COLO668 (cell line): ENCODE measurements around the gene RFLNA.
A peak's percentile ranks its signal among the peaks of the same experiment; 100 is the strongest.

ENCODE experiments used
- DNase-seq: peaks from one replicate; lab custom pipeline; 2025; ENCODE audit not compliant: unreplicated experiment; lab: John Stamatoyannopoulos, UW

RFLNA gene, protein sequence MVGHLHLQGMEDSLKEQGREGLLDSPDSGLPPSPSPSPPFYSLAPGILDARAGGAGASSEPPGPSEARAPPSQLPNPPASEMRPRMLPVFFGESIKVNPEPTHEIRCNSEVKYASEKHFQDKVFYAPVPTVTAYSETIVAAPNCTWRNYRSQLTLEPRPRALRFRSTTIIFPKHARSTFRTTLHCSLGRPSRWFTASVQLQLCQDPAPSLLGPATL

DNA sequence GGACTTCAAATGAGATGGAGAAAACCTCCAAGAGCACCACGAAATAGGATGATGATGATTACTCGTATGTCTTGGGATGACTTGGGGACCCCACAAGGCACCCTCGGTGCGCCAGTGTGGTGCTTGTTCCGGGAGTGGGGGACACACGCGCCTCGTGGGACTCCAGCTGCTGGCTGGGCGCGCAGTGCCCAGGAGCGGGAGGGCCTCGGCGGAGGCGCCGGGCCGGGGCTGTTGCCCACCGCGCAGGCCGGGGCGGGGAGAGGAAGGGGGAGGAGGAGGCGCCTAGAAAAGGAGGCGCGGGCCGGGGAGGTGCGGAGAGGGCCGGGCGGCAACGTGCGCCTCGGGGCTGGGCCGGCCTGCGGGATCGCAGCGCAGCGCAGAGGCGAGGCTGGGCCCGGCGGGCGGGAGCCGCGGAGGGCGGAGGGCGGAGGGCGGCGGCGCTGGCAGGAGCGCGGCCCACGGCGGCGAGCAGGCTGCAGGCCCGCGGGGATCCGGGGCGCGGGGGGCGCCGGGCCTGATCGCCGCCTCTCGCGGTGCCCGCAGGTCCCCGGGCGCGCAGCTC is at the start of gene RFLNA:
RFLNA (plus strand) TSS at position 314 of the 562 bp plus-strand sequence. CDS start 337 bp downstream, outside the sequence.
- DNase-seq = peak; percentile 57

DNA sequence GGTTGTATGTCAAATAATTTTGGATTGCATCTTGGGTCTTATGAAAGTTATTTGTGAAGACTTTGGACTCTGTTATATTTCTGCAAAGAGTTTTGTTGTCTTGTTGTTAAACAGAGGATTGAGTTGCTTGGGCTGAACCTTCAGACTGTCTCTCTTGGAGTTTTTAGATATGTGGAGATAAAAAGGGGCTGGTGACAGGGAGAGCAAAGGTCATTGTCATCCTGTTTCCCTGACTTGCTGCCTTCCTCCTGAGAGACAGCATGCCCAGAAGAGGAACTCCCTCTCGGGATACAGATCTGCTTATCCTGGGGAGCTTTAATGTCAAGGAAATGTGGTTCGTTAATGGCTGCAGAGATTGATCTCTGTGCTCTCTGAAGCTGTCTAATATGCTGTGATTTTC is 47.6 kb upstream of the RFLNA start:
- DNase-seq = no peak

DNA sequence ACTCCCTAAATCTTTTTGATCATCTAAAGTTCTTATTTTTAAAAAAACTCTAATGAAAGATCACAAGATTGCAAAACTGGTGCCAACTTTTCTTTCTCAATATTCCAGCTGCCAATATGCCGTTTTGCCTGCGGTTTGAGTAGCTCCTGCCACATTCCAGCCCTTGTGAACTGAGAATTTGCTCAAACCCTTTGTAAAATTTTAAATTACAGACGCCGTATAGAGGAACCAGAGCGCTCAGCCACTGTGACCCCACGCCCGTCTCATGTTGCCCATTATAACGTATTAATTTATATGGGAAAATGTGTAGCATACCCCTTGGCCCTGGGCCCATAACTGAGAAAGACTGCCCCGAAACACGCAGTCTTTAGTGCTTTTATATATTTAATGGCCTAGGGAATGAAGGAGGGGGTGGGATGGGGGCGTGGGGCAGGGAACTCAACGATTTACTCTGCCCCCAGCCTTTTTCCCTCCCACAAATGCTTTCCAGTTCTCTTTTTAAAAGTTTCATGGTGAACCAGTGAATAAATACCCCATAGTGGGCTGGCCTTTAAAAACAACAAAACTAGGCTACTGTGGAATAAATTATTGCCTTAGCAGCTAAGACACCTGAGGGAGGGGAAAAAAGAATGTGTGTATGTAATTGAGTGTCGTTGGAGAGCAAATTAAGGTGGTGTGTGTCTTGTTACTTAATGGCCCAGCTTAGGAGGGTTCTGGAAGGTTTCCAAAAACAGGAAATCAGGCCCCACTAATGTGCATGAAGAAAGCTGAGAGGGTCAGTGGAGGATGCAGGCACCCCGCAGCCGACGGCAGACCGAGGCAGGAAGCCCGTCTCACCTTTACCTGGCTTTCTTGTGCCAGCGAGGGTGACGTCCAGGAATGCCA is 45.7 kb upstream of the RFLNA start:
- DNase-seq = no peak

DNA sequence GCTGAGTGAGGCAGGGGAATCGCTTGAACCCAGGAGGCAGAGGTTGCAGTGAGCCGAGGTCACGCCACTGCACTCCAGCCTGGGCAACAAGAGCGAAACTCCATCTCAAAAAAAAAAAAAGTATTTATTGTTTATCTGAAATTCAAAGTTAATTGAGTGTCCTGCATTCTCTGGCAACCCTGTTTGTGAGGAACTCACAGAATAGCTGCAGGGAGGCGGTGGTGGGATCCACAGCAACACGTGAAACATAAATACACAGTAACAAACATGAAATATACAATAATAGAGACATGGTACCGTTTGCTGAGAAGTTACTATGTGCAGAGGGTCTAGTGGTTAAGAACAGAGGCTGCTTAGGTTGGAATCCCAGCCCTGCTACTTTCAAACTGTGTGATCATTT is 43.7 kb upstream of the RFLNA start:
- DNase-seq = no peak

DNA sequence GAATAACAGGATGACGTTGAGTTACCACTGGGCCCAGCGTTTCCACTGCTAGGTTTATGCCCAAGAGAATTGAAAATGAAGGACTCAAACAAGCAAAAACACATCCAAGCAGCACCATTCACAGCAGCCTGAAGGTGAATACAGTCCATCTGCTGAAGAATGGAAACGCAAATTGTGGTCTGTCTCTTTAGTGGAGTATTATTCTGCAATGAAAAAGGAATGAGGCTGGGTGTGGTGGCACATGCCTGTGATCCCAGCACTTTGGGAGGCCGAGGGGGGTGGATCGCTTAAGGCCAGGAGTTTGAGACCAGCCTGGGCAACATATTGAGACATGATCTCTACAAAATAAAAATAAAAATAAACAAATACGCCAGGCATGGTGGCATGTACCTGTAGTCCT is 41.9 kb upstream of the RFLNA start:
- DNase-seq = no peak

DNA sequence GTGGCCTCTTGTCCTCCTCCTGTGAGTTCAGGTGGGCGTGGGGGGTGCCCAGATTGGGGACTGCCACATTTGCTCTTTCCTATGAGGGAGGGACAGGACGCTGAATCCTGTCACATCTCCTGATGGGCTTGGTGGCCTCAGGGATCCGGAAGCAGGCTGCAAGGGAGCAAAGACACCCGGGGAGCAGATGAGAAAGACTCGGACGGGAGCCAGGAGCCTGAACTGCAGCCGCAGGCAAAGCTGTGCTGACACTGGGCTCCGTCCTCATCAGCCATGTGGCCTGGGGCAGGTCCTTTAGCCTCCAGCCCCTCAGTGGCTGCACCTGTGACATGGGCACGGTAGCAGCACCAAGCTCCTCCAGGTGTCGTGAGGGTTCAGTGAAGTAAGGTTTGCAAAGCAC is 40.8 kb upstream of the RFLNA start:
- no peak for DNase-seq

DNA sequence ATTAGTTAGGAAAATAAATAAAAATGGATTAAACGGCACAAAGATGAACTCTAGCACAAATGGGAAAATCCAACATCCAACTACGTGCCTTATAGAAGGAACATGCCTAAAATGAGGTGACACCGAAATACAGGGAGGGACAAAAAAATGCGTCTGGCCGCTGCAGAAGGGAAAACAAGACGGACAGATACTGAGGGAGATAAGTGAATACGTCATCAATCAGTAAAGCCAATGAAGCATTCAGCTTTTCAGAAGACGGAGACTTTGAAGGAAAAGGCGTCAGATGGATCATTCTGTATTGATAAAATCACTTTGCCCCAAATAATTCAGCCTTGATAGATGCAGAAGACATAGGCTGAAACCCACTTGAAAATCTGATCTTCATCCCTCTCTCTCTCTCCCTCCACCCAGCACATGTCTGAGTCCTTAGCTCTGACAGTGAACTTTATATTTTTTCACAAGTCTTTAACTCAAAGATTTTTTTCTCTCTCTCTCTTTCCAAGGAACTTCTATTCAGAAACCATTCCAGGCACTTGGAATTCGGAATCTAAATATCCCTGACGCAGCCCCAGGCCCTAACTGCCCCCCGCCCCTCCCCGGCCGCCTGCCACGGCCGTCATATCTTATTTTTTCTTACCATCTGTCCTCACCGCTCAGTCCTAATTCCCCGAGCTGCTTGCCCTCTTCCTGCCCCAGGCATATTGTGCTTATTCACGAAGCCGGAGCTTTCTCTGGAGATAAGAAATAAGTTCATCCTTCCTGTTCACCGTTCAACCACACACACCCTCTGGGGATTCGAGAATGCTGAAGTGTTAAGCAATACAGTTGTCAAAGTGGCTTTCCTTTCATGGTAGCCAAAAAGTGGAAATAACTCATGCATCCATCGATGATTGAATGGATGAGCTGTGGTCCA is 35.5 kb upstream of the RFLNA start:
- no peak for DNase-seq

DNA sequence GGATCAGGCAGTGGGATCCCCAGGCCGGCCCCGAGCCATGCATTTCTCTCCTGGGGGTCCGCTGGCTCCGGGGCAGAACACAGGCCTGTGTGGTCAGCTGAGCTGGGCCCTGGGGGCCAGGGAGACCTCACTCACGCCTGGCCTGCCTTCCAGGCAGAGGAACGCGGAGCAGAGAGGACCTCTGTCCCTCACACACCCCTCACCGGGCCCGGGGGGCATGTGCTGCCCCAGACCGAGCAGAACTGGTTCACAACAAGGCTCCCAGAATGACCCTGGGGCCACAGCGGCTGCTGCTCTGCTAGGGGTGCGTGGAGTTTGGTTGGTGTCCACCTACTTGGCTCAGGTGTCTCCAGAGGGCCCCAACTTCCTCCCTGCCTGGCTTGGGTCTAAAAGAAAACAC is 33.0 kb upstream of the RFLNA start:
- DNase-seq = no peak

DNA sequence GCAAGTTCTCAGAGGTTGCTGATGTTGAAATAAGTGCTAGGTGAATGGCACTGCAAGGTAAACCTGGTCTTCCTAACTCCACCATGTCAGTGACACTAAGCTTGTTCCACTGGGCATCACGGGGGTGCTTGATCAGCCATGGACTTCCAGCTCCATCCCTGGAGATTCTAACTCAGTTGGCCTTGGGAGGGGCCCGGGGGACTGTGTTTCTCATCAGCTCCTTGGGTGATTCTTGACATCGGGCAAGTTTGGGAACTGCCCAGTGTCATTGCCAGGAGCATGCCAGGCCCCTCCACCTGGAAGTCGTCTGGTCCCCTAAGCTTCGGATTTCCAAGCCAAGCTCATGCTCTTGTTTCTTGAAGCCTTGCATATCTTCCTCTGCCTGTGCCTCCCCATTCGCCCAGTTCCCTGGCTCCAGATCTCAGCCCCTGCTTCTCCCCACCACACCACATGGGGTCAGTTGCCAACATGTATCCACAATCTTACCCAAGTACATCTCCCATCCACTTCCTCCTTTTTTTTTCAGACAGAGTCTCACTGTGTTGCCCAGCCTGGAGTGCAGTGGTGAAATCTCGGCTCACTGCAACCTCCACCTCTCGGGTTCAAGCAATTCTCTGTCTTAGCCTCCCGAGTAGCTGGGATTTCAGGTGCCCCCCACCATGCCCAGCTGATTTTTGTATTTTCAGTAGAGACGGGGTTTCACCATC is 30.7 kb upstream of the RFLNA start:
- DNase-seq = no peak

DNA sequence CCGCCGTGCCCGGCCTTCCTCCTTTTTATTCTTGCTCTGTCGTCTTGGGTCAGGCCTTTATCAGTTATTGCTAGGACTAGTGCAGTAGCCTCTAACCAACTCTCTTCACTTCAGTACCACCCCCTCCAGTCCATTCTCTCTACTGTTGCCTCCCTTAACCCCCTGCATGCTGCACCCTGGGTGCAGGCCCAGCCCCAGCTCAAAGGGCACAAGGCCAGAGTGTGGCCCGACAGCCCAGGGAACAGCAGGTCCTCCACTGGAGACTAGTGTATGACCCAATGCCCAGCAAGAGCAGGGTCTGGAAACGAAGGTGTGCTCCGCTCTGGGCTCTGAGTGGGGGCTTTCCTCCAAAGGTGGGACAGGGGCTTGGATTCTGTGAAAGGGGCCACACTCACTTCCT is 30.0 kb upstream of the RFLNA start:
- no peak for DNase-seq

DNA sequence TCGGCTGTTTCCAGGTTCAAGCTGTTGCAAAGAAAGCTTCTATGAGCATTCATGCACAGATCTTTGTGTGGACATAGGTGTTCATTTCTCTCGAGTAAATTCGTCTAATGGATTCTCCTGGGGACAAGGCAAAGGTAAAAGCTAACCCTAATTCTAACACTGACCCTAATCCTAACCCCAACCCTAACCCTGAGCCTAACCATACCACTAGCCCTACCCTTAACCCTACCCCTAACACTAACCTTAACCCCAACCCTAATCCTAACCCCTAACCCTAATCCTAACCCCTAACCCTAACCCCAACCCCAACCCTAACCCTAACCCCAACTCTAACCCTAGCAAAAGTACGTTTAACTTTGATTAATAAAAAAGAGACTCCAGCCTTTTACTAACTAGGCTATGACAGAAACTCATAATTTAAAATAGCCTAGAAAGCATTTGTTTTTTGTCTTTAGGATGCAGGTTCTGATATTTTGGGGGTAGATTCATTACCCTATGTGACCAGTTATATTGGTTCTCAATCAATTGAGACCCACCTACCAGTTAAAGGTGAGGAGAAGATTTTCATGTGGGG is 27.6 kb upstream of the RFLNA start:
- DNase-seq = no peak

DNA sequence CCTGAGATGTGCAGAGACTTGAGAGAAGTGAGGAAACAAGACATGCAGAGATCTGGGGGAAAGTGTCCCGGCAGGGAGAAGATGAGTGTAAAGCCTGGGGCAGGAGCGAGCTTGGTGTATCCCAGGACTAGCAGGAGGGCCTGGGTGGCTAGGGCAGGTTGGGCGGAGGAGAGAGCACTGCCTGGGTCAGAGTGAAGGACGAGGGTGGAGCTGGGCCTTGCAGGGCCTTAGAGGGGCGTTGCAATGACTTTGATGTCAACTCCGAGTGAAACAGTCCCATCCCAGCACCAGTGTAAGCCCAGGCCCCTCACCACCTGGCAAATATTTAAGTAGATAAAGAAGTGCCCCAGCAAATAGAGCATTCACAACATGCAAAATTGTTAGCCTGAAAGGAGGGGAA is 24.2 kb upstream of the RFLNA start:
- DNase-seq = no peak

DNA sequence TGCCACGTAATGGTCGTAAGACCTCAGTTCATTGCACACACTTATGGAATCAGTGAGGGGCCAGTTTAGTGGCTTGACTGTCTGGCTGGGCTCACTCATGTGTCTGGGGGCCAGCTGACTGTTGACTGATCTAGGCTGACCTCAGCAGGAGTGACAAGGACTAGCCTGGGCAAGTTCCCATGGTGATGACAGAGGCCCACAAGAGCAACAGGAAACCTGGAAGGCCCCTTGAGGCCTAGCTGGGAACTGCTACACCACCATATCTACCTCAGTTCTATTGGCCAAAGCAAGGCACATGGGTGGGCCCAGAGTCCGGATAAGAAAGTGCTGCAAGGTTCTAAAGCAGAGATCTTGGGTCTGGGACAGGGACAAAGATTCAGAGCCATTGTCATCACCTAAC is 21.3 kb upstream of the RFLNA start:
- DNase-seq = peak; percentile 57

DNA sequence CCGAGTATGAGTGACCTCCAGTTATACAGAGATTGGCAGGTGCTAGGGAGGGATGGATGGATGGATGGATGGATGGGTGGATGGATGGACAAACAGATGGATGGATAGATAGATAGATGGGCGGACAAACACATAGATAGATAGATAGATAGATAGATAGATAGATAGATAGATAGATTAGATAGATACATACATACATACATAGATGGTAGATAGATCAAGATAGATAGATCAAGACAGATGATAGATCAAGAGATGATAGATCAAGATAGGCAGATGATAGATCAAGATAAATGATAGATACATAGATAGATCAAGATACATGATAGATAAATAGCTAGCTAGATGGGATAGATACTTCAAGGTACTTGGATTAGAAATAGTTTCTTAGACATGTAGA is 18.6 kb upstream of the RFLNA start:
- no peak for DNase-seq

DNA sequence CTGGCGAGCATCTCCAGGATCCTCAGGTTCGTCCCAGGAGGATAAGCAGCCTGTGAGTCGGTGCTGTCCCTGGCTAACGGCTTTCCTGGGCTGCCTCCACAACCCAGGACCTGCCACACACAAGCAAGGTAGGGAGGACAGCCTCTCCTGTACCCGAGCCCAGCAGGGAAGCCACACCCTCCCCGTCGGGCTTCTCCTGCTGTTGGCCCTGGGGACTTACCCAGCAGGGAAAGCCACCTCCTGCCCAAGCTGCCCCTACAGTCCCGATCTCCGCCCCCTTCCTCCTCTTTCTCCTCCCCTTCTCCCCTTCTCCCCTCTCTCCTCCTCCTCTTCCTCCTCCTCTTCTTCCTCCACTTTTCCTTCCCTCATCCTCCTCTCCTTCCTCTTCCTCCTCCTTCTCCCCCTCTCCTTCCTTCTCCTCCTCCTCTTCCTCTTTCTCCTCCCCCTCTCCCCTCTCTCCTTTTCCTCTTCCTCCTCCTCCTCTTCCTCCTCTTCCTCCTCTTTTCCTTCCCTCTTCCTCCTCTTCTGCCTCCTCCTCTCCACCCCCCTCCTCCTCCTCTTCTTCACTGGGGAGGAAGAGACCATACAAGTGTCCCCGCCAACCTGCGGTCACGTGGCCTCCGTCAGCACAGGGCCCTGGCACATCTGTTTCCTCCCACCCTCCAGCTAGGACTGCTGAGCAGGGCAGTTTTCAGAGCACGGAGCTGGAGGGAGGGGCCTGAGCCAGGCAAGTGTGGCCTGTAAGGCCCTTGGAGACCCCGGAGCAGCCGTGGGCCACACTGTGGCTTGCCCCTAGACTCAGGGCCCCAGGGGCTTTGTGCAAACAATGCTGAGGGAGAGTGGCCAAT is 17.3 kb upstream of the RFLNA start:
- peak; percentile 47 for DNase-seq

DNA sequence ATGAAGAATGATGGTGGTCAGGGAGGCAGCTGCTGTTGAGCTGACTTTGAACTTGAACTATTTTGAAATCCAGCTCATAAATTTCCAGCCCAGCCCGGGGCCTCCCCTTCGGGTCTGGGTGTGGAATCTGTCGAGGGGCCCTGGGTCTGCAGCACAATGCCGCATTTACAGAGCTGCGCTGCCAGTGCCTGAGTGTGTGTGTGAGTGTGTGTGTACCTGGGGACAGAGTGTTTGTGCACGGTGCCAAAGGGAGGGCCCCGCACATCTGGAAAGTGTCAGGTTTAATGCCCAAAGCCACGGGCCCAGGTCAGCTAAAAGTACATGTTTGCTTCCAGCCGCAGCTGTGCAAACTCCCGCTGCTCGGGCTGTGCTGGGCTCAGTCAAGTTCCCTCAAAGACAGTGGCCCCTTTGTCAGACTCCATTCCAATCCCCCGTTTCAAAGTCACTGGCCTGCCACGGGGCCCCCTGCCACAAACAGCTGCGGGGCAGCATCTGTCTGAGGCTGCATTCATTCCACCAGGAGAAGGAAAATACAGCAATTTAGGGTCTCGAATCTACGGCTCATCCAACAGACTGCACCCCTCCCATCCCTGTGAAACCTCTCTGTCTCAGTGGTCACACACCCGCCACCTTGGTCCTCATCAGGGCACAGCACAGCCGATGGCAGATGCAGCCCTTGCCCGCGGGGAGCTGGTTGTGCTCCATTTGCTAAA is 16.3 kb upstream of the RFLNA start:
- peak; percentile 86 for DNase-seq

DNA sequence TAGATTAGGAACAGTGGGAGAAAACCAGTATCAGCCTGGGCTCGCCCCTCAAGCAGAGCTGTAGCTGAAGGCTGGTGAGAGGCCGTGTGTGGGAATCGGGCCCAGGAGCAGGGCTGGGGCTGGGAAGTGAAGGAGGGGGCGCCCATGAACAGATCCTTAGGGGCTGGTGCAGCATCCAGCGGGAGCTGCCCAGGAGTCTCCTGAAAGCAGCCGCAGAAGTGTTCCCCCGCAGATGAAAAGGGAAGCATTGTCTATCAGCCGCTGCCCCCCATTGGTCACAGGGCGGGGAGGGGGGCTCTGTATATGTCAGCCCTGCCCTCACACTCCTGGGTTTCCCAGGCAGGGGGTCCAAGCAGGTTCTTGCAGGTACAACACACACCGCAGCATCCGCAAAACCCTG is 15.6 kb upstream of the RFLNA start:
- peak; percentile 38 for DNase-seq

DNA sequence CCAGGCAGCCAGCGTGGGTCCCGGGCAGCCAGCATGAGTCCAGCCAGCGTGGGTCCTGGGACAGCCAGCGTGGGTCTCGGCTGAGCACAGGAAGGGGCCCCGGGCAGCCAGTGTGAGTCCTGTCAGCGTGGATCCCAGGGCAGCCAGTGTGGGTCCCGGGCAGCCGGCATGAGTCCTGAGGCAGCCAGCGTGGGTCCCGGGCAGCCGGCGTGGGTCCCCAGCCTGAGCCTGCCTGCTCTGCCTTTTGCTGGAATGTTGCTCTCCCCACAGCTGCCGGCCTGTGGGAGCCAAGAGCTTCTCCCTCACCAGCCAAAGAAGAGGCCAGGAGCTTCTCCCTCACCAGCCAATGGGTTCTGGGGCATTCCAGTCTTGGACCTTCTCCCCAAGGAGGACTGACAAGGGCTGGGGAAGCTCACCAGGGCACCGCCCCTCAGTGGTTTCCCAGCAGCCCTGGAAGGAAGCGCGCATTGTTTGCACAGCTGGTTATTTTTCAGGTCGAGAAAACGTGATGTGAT is 15.0 kb upstream of the RFLNA start:
- DNase-seq = peak; percentile 71
